RPMI8226 (cell line): ENCODE measurements around the gene NUP155.
A peak's percentile ranks its signal among the peaks of the same experiment; 100 is the strongest.
"Not testable (repeated sequence)": the region's sequence is repeated elsewhere in the genome, so short reads cannot be mapped to it uniquely, and the experiment has no call there.

Source experiments
- DNase-seq: peaks from one replicate; pipeline ENCODE4 v3.0.0-alpha.2; 2015

NUP155 gene

DNA sequence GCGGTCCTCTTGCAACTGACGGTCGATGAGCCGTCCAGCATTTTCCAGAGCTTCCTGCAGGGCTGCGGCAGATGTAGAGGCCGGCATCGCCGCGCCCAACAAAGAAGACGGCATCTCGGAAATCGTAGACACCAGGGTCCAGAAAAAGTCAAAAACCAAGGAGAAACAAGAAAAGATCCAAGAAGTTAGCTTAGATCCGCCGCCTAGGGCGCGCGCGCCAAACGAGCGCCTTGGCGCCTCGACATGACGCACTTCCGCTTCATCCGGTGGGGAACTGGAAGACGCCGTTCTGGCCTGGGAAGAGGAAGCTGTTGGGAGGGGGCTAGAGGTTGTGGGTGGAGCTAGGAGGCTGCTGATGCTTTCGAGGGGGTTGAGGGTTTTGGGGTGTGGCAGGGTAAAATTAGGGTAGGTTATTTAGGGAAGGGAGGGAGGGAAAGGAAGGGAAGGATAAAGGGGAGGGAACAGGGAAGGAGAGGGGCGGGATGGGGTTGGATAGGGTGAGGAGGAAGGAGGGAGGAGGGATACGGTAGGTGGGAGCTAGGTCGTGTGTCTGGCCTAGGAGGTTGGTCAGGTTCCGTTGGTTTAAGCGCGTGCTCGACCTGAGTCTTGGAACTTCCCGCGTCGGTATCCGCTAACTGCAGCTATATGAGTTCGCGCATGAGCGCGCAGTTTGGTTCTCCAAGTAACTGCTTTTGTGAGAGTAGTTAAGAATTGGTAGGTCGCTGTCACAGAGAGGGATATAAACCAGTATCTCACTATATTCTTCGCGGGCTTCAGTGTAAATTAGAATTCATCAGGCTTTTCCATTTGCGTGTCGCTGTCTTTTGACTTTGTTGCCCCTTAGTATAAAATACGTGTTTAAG is at the start of gene NUP155:
Gene NUP155, minus strand, starts transcription at position 243 of the 863 bp plus-strand sequence. Its CDS starts 129 bp downstream, at position 114.
- DNase-seq, result peak; percentile 97

DNA sequence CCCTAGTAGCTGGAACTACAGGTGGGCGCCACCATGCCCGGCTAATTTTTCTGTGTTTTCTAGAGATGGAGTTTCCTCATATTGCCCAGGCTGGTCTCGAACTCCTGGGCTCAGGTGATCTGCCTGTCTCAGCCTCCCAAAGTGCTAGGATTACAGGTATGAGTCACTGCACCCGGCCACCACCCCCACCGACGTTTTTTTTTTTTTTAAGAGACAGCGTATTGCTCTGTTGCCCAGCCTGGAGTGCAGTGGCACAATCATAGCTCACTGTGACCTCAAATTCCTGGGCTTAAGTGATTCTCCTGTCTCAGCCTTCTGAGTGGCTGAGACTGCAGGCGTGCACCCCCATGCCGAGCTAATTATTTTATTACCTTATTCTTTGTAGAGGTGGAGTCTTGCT is 46.4 kb upstream of the NUP155 start:
- no peak for DNase-seq

DNA sequence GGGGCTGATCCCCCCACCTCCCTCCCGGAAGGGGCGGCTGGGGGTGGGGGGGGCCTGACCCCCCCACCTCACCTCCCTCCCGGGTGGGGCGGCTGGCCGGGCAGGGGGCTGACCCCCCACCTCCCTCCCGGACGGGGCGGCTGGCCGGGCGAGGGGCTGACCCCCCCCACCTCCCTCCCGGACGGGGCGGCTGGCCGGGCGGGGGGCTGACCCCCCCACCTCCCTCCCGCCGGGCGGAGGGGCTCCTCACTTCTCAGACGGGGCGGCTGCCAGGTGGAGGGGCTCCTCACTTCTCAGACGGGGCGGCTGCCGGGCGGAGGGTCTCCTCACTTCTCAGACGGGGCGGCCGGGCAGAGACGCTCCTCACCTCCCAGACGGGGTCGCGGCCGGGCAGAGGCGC is 44.5 kb upstream of the NUP155 start:
- not testable (repeated sequence) for DNase-seq

DNA sequence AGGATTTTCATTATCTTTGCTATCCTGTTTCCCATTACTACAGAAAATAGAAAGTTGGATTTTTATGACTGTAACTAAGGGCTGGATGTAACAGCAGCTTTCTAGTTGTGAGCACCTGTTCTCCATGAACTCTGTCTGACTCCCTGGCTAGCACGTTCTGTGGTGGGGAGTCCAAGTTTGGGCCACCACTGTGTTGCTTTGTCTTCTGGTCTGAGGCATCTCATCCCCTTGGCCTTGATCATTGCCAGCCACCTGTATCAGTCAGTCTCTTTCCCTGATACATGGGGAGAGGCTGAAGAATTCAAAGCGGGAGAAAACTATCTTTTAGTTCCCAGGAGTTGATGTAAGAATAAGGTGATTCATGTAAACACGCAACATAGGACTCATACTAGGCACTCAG is 41.6 kb upstream of the NUP155 start:
- DNase-seq, result no peak

DNA sequence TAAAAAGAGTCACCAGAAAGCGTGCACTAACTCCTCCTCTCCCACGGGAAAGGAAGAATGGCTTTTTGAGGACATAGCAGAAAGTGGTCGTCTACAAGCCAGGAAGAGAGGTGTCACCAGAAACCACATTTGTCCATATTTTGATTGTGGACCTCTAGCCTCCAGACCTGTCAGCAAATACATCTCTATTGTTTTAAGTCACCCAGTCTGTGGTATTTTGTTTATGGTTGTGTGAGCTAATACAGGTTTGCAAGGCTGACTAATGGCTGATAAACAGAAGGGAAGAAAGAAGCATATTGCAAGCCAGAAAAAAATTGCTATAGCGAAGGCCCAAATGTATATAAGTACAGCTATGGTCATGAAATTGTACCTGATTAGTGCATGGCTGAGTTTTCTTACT is 29.6 kb upstream of the NUP155 start:
- DNase-seq, result no peak

DNA sequence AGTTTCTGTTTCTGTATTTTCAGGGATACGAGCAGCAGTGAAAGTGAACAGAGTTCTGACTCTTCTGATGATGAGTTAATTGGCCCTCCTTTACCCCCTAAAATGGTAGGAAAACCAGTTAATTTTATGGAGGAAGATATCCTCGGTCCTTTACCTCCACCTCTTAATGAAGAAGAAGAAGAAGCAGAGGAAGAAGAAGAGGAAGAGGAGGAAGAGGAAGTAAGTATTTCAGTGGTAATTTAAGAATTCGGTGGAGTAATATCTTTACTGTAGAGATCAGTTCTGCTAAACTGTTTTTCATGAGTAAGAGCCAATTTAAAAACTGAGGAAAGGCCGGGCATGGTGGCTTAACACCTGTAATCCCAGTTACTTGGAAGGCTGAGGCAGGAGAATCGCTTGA is 25.4 kb upstream of the NUP155 start:
- DNase-seq, result no peak

DNA sequence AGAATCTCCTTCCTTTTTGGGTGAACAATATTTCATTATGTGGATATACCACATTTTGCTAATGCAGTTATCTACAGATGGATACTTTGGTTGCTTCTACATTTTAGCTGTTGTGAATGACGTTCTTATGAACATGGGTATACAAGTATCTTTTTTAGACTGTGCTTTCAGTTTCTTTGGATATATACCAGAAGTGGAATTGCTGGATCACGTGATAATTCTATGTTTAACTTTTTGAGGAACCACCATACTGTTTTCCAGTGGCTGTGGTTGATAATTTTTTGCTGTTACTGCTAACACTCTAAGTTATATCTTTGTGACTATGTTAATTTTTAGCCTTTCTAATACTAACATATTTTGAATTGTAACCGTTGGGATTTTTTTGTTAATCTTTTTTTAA is 20.7 kb upstream of the NUP155 start:
- DNase-seq, result no peak

DNA sequence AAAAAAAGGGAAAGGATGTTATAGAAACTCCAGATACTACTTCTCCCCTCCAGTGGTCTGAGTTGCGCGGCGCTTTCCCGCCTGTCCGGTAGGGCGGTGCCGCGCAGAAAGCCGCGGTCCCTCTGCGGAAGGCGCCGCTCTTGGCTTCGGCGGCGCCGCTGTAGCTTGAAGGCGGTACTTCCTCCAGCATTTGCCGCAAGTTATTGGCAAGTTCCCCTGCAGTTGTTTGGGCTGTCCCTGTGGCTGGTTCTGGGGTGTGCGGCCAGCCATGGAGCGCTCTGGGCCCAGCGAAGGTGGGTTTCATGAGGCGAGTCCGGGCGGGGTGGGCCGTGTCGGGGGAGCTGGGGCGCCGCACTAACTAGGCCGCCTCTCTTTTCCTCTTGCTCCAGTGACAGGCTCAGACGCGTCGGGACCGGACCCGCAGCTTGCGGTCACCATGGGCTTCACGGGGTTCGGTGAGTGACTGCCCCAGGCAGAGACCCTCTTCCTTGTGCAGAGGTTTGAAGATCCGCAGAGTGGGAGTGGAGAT is 8.3 kb upstream of the NUP155 start, which contains the start of gene WDR70:
Gene WDR70, plus strand, starts transcription at position 219 of the 529 bp plus-strand sequence. Its CDS starts 50 bp downstream, at position 269.
- DNase-seq, result peak; percentile 95

DNA sequence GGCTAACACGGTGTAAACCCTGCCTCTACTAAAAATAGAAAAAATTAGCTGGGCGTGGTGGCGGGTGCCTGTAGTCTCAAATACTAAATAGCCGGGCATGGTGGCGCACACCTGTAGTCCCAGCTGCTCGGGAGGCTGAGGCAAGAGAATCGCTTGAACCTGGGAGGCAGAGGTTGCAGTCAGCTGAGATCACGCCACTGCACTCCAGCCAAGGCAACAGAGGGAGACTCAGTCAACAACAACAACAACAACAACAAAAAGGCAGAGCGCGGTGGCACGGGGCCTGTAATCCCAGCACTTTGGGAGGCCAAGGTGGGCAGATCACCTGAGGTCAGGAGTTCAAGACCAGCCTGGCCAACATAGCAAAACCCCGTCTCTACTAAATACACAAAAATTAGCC is 7.2 kb upstream of the NUP155 start:
- DNase-seq, result not testable (repeated sequence)

DNA sequence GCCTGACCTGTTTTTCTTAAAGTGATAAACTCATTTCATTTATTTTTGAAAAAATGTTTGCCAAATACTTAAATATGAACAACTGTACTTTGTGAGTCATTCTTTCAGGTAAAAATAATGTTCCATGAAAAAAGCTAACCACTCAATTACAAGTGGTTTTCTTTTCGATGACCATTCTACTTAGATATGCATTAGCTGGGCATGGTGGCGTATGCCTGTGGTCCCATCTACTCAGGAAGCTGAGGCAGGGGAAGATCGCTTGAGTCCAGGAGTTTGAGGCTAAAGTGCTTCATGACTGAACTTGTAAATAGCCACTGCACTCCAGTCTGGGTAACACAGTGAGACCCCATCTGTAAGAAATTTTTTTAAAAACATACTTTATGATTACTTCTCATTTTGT is 4.2 kb upstream of the NUP155 start:
- no peak for DNase-seq

DNA sequence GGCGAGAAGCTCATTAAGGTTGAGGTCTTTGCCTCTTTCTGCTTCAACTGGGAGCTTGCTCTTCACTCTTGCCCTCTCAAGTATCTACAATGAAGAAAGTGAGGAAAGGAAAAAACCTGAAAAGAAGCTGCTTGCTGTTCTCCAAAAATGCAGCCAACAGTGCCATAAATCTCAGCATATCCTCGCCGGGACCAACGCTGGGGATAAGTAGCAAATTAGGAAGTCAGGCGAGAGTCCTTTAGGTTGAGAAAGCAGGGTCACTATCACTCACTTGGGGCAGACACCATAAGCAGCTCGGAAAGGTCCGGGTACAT is 399 bp downstream of the NUP155 start:
- peak; percentile 13 for DNase-seq

DNA sequence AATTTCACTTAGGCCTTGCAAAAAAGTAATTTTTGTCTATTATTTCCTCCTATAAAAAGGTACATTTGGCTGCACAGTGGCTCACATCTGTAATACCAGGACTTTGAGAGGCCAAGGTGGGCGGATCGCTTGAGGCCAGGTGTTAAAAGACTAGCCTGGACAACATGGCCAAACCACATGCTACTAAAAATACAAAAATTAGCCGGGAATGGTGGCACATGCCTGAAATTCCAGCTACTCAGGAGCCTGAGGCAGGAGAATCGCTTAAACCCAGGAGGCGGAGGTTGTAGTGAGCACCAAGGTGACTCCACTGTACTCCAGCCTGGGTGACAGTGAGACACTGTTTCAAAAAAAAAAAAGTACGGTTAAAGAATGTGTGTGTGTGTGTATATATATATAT is 15.7 kb downstream of the NUP155 start:
- DNase-seq, result no peak

DNA sequence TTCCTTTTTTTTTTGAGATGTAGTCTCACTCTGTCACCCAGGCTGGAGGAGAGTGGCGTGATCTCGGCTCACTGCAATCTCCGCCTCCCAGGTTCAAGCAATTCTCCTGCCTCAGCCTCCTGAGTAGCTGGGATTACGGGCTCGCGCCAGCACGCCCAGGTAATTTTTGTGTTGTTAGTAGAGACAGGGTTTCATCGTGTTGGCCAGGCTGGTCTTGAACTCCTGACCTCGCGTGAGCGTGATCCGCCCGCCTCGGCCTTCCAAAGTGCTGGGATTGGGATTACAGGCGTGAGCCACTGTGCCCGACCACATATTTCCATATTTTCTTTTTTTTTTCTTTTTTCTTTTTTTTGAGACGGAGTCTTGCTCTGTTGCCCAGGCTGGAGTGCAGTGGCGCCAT is 28.2 kb downstream of the NUP155 start:
- not testable (repeated sequence) for DNase-seq

DNA sequence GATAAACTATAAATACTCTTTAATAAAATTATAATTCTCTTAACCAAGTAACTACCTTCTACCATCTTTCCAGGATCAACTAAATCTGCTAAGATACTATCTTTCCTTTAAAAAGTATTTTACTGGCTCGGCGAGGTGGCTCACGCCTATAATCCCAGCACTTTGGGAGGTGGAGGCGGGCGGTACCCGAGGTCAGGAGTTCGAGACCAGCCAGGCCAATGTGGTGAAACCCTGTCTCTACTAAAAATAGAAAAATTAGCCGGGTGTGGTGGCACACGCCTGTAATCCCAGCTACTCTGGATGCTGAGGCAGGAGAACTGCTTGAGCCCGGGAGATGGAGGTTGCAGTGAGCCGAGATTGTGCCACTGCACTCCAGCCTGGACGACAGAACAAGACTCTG is 36.2 kb downstream of the NUP155 start:
- DNase-seq, result not testable (repeated sequence)

DNA sequence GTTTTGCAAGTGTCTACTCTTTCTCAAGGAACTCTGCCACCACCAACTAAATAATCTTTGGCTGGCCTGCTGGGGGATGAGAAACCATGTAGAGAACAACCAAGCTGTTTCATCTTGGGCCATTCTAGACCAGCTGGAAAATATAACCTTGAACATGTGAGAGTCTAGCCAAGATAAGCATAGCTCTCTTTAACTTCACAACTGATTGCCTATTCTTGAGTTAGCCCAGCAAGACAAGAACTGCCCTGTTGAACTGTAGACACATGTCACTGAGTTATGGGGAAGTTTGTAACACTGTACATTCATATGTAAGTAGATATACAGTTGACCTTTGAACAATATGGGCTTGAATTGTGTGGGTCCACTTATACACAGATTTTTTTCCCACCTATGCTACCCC is 44.4 kb downstream of the NUP155 start:
- DNase-seq, result no peak

DNA sequence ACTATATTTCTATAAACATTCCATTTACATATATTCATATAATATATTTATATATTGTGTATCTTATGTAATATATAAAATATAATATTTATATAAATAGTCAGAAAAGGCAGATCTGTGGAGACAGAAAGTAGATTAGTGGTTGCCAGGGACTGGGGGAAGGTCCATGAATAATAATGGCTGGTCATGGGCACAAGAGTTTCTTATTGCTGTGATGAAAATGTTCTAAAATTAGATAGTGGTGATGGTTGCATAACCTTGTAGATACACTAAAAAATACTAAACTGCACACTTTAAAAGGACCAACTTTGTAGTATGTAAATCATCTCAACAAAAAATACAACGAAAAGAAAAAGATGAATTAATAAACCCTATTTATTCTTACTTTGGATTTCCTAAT is 47.3 kb downstream of the NUP155 start:
- no peak for DNase-seq

DNA sequence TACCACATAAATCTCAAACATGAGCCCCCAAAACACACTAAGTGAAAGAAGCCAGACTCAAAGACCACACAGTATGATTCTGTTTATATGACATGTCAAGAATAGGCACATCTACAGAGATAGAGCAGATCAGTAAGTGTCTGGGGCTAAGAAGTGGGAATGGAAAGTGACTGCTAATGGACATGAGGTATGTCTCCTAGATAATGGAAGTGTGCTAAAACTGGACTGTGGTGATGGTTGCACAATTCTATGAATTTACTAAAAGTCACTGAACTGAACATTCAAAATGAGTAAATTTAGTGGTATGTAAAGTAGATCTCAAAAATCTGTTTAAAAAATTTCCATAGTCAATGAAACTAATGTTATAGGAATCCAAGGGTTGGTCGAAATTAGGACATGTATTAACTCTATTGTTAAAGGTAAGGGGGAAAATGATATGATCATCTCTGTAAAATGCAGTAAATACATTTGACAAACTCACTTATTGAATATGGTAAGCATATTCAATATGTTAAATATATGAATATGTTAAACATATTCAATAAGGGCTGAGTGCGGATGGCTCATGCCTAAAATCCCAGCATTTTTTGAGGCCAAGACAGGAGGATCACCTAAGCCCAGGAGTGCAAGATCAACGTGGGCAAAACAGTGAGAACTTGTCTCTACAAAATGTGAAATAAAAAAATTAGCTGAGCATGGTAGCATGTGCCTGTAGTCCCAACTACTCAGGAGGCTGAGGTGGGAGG is 51.7 kb downstream of the NUP155 start:
- no peak for DNase-seq

DNA sequence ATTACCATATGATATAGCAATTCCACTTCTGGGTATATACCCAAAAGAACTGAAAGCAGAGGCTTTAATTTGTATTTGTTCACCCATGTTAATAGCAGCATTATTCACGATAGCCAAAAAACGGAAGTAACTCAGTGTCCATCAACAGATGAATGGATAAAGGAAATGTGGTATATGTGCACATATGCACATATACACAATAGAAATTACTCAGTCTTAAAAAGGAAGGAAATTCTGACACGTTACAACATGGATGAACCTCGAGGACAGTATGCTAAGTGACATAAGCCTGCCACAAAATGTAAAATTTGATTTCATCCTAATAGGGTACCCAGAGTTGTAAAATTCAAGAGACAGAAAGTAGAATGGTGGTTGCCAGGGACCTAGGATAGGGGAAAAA is 54.9 kb downstream of the NUP155 start:
- DNase-seq, result no peak

DNA sequence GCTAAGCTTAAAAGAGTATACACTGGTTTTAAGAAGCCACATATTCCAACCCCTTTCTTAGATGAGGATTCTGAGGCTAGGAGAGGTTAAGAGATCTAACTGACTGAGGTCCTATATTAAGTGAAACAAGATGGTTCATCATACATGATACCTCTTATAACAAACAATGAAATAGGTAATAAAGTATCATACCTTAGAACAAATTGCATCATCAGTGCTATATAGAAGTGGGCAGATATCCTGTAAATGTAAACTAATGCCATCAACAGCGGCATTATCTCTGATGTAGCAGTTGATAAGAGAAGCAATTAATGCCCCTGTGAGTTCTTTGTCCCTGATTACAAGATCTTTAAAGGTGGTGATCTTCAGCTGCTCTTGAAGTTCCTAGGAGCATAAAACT is 60.5 kb downstream of the NUP155 start:
- no peak for DNase-seq

DNA sequence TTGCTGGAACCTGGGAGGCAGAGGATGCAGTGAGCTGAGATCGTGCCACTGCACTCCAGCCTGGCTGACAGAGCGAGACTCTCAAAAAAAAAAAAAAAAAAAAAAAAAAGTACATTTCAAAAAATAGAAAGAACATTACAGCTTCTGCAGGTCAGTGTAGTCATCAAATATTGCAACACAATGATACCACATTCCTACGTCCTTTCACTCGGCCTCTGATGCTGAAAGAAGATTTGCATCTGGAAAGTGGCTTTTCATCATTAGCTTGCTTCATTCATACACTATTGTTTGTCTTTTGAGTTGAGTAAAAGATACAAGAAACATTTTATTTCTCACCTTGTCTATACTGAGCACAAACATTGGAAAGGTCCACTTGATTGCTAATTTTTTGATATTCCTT is 62.1 kb downstream of the NUP155 start:
- no peak for DNase-seq

DNA sequence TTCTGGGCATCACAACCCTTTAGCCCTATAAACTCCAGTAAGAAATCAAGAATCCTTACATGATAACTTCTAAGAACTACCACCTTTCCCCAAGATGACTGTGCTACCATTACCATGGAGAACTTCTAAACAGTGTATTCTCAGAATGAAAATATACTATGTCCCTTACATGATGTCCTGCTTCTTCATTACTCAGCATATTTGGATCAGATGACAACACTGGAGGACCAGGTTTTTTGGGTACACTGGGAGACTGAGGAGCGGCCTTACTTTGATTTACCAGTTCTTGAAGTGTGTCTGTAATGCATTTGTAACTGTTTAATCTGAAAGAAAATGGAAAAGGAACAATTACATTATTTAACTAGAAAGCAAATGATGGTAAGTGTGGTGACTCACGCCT is 66.0 kb downstream of the NUP155 start:
- DNase-seq, result no peak

DNA sequence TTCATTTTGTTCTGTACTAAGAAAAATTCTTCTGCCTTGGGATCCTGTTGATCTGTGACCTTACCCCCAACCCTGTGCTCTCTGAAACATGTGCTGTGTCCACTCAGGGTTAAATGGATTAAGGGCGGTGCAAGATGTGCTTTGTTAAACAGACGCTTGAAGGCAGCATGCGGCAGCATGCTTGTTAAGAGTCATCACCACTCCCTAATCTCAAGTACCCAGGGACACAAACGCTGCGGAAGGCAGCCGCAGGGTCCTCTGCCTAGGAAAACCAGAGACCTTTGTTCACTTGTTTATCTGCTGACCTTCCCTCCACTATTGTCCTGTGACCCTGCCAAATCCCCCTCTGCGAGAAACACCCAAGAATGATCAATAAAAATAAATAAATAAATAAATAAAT is 74.6 kb downstream of the NUP155 start:
- DNase-seq, result not testable (repeated sequence)

DNA sequence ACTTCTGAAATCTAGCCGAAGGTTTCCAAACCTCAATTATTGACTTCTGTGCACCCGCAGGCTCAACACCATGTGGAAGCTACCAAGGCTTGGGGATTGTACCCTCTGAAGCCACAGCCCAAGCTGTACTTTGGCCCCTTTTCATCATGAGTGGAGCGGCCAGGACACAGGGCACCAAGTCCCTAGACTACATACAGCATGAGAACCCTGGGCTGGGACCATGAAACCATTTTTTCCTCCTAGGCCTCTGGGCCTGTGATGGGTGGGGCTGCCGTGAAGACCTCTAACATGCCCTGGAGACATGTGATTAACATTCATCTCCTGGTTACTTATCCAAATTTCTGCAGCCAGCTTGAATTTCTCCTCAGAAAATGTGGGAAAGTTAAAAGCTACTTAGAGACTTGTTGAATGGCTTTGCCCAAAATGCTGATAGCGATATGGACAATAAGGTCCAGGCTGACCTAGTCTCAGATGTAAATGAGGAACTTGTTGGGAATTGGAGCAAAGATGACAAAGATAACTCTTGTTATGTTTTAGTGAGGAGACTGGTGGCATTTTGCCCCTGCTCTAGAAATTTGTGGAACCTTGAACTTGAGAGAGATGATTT is 87.6 kb downstream of the NUP155 start:
- no peak for DNase-seq

DNA sequence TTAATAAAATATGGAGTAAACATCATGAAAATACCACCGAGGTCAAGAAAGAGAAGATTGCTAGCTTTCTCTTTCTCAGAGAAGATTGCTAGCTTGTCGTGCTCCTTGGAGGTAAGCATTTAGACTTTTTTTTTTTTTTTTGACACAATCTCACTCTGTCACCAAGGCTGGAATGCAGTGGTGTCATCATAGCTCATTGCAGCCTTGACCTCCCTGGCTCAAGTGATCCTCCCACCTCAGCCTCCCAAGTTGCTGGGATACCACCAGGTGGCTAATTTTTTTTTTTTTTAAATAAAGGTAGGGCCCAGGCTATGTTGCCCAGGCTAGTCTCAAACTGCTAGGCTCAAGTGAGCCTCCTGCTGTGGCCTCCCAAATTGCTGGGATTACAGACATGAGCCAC is 95.4 kb downstream of the NUP155 start:
- no peak for DNase-seq
